Colonic mucosa (tissue), 4 donors: ENCODE results near the gene RYR1. TPM values are rescaled to one million over a fixed set of nuclear protein-coding genes. Genes with fewer than 3 reads are reported as not detected.

Experiments
- DNase-seq: peaks from one replicate; pipeline ENCODE4 v3.0.0-alpha.2; 2020
- H3K27ac ChIP-seq: fragments of 200-600 bp; one replicate; pipeline ENCODE4 v1.8.0; 2021
- H3K27me3 ChIP-seq: fragments of 200-600 bp; one replicate; pipeline ENCODE4 v1.8.0; 2021
- H3K36me3 ChIP-seq: fragments of 200-600 bp; one replicate; pipeline ENCODE4 v1.8.0; 2021
- H3K4me1 ChIP-seq: fragments of 200-600 bp; one replicate; pipeline ENCODE4 v1.8.0; 2021; ENCODE audit warnings: mild to moderate bottlenecking
- H3K4me3 ChIP-seq: fragments of 200-600 bp; one replicate; pipeline ENCODE4 v1.8.0; 2021
- H3K9ac ChIP-seq, 2 donors: one replicate each; pipeline ENCODE4 v1.7.0; 2013; ENCODE audit warnings: control low read depth in 2 of 2, low read depth in 2 of 2, low read length in 2 of 2
- H3K9me3 ChIP-seq: fragments of 200-600 bp; one replicate; pipeline ENCODE4 v1.8.0; 2021
- CTCF ChIP-seq: fragments of 200-600 bp; IDR thresholded peaks from one replicate; pipeline ENCODE4 v1.8.0; 2022; ENCODE audit warnings: antibody characterized with exemption, mild to moderate bottlenecking
- intact Hi-C: fragments of 100-400 bp; cut with DNase I; formaldehyde crosslinking; loops from one replicate; pipeline ENCODE4 v1.14.1; 2022
- total RNA-seq, 2 donors: library from RNA; stranded (reverse); fragmentation: NEBNext Ultra II Directional in 1 of 2; extraction: Animal tissue kit (Norgen Biotek cat#: 25700) in 1 of 2; gene quantifications; one replicate each; pipeline ENCODE4 v1.2.1, GENCODE V29; 2021
- donor health status: healthy.
- donor health status: DM: no; HTN: no; CAD: no.
- donor health status: DM: no; HTN: no; CAD: no.

RYR1 gene
- total RNA-seq, 2 donors from 2014 or later, result 0.64 to 0.89 TPM

- no peak overlapping the region for H3K27ac ChIP-seq
- H3K27me3 ChIP-seq, result peaks cover 12% of the 10 kb centered on the region
- no peak overlapping the region for H3K4me3 ChIP-seq
- H3K9ac ChIP-seq, result no peak overlapping the region
- DNase-seq, result no peak
- no peaks in the 10 kb centered on the region for H3K4me1 ChIP-seq
- H3K9me3 ChIP-seq, result no peaks in the 10 kb centered on the region
- TF ChIP-seq CTCF, result no peak
- intact Hi-C loops, result no loop called here
- H3K36me3 ChIP-seq, result no peaks in the 10 kb centered on the region
These were observed 128.6 kb downstream of the RYR1 start for GRCh38 chr19:38562096-38562495.

GRCh38 chr19:38563475-38563874 lies 130.0 kb downstream of the RYR1 start:
- TF ChIP-seq CTCF, result no peak
- no peak for DNase-seq
- no peaks in the 10 kb centered on the region for H3K9me3 ChIP-seq
- intact Hi-C loops, result no loop called here
- H3K9ac ChIP-seq, result no peak overlapping the region
- H3K36me3 ChIP-seq, result no peaks in the 10 kb centered on the region
- H3K27ac ChIP-seq, result no peak overlapping the region
- no peak overlapping the region for H3K4me3 ChIP-seq
- peaks cover 12% of the 10 kb centered on the region for H3K27me3 ChIP-seq
- no peaks in the 10 kb centered on the region for H3K4me1 ChIP-seq

- Histone ChIP-seq H3K27ac (no peak overlapping the region), H3K36me3 (no peaks in the 10 kb centered on the region), H3K4me1 (no peaks in the 10 kb centered on the region), H3K4me3 (peak overlapping the region; percentile 4), H3K9me3 (no peaks in the 10 kb centered on the region), H3K27me3 (peaks cover 12% of the 10 kb centered on the region), H3K9ac (no peak overlapping the region)
- no peak for TF ChIP-seq CTCF
- DNase-seq, result no peak
- intact Hi-C loops, result no loop called here
These were observed 131.6 kb downstream of the RYR1 start for GRCh38 chr19:38564981-38565690.

GRCh38 chr19:38565691-38566105 lies 132.2 kb downstream of the RYR1 start:
- Histone ChIP-seq H3K4me3 (peak overlapping the region; percentile 4), H3K4me1 (no peaks in the 10 kb centered on the region), H3K9me3 (no peaks in the 10 kb centered on the region), H3K36me3 (no peaks in the 10 kb centered on the region), H3K27me3 (peaks cover 12% of the 10 kb centered on the region), H3K27ac (no peak overlapping the region), H3K9ac (no peak overlapping the region)
- no peak for DNase-seq
- TF ChIP-seq CTCF, result no peak
- intact Hi-C loops, result no loop called here

GRCh38 chr19:38569368-38569983 lies 136.0 kb downstream of the RYR1 start:
- Histone ChIP-seq H3K27ac (no peak overlapping the region), H3K27me3 (peaks cover 9% of the 10 kb centered on the region), H3K9ac (no peak overlapping the region), H3K9me3 (no peaks in the 10 kb centered on the region), H3K36me3 (no peaks in the 10 kb centered on the region), H3K4me1 (no peaks in the 10 kb centered on the region), H3K4me3 (no peak overlapping the region)
- no peak for TF ChIP-seq CTCF
- no peak for DNase-seq
- intact Hi-C loops, result no loop called here
